Keratinocyte (primary cell): ENCODE results near the gene BEND5. TPM values are rescaled to one million over a fixed set of nuclear protein-coding genes. Genes with fewer than 3 reads are reported as not detected.

Experiments
- DNase-seq: peaks from one replicate; pipeline ENCODE4 v3.0.0-alpha.2; 2011; ENCODE audit warnings: low read depth, missing footprints, low spot score
- FAIRE-seq: peaks from 2 replicates; lab custom pipeline; 2011; peaks lifted over from hg19 to GRCh38; lab: Jason Lieb, UNC
- H2AFZ ChIP-seq: 2 replicates; pipeline ENCODE4 v1.6.0; 2012; ENCODE audit warnings: low read length, control low read depth, inconsistent platforms; ENCODE audit not compliant: control insufficient read depth
- H3K27ac ChIP-seq: 2 replicates; pipeline ENCODE4 v1.5.1; 2011; ENCODE audit warnings: low read length; ENCODE audit not compliant: control insufficient read depth, insufficient read depth
- H3K27me3 ChIP-seq: 3 replicates; pipeline ENCODE4 v1.6.0; 2011; ENCODE audit warnings: low read length; ENCODE audit not compliant: control insufficient read depth, insufficient read depth; ENCODE audit errors: extremely low read depth
- H3K36me3 ChIP-seq, 2 experiments: 2 replicates in 1 of 2; 3 replicates in 1 of 2; pipeline ENCODE4 v1.5.1; 2011; ENCODE audit warnings: low read length in 2 of 2, mild to moderate bottlenecking in 1 of 2; ENCODE audit not compliant: control insufficient read depth in 2 of 2, insufficient read depth in 2 of 2; ENCODE audit errors: extremely low read depth in 1 of 2
- H3K4me1 ChIP-seq: 3 replicates; pipeline ENCODE4 v1.5.1; 2011; ENCODE audit warnings: low read length; ENCODE audit not compliant: control insufficient read depth, insufficient read depth; ENCODE audit errors: extremely low read depth
- H3K4me2 ChIP-seq: 3 replicates; pipeline ENCODE4 v1.6.0; 2011; ENCODE audit warnings: low read depth, low read length; ENCODE audit not compliant: control insufficient read depth, insufficient read depth; ENCODE audit errors: extremely low read depth
- H3K4me3 ChIP-seq, 3 experiments: fragments of 200-600 bp in 1 of 3; sonication (generic) in 1 of 3; 2 replicates in 2 of 3; 3 replicates in 1 of 3; pipeline ENCODE4 v1.5.1; 2011 to 2016; ENCODE audit warnings: low read length in 3 of 3, mild to moderate bottlenecking in 3 of 3, control low read depth in 2 of 3, inconsistent platforms in 1 of 3, low read depth in 1 of 3, mixed read lengths in 1 of 3, mixed run types in 1 of 3, moderate library complexity in 1 of 3; ENCODE audit not compliant: control insufficient read depth in 2 of 3, insufficient read depth in 2 of 3; ENCODE audit errors: extremely low read depth in 1 of 3
- H3K79me2 ChIP-seq: 2 replicates; pipeline ENCODE4 v1.6.0; 2012; ENCODE audit warnings: low read length; ENCODE audit not compliant: control insufficient read depth, insufficient read depth
- H3K9ac ChIP-seq: 3 replicates; pipeline ENCODE4 v1.6.0; 2011; ENCODE audit warnings: low read length; ENCODE audit not compliant: control insufficient read depth, insufficient read depth; ENCODE audit errors: extremely low read depth
- H3K9me1 ChIP-seq: 3 replicates; pipeline ENCODE4 v1.6.0; 2011; ENCODE audit warnings: low read length; ENCODE audit not compliant: control insufficient read depth, insufficient read depth; ENCODE audit errors: extremely low read depth
- H3K9me3 ChIP-seq: 2 replicates; pipeline ENCODE4 v1.5.1; 2012; ENCODE audit warnings: low read depth, low read length; ENCODE audit not compliant: control insufficient read depth
- H4K20me1 ChIP-seq: 3 replicates; pipeline ENCODE4 v1.6.0; 2011; ENCODE audit warnings: low read length; ENCODE audit not compliant: control insufficient read depth, insufficient read depth; ENCODE audit errors: extremely low read depth
- CTCF ChIP-seq, 3 experiments: IDR thresholded peaks in 1 of 3; conservative IDR thresholded peaks in 1 of 3; optimal IDR thresholded peaks in 1 of 3; 2 replicates in 2 of 3; 3 replicates in 1 of 3; pipeline versions ENCODE3 to v1.5.1; 2011; ENCODE audit warnings: low read length in 3 of 3, mild to moderate bottlenecking in 3 of 3, moderate library complexity in 2 of 3, control low read depth in 1 of 3, inconsistent platforms in 1 of 3; ENCODE audit not compliant: insufficient read depth in 2 of 3; ENCODE audit errors: extremely low read depth in 1 of 3
- EZH2 ChIP-seq: IDR thresholded peaks from one replicate; pipeline ENCODE4 v1.6.1; 2012; ENCODE audit warnings: inconsistent platforms, mild to moderate bottlenecking, low read length, moderate library complexity
- dilution Hi-C: fragments of 300-500 bp; cut with MboI; formaldehyde crosslinking; loops from one replicate; pipeline ENCODE4 v1.7.0; 2020; ENCODE audit warnings: low sequenced_read_pairs; ENCODE audit not compliant: extremely low pct_ligation_motif_present
- polyA plus RNA-seq, 5 experiments: library from polyadenylated mRNA; depleted of rRNA in 3 of 5; stranded (reverse) in 3 of 5; stranded (forward) in 1 of 5; unstranded in 1 of 5; fragments of >200 nt; gene quantifications; 1 replicate in 1 of 5; 2 replicates in 3 of 5; 3 replicates in 1 of 5; pipeline versions ENCODE4 v1.2.1 to v1.2.3, GENCODE V29; 2011 to 2012; ENCODE audit warnings: missing spikeins in 2 of 5, low read depth in 1 of 5, low replicate concordance in 1 of 5

Gene BEND5
- polyA plus RNA-seq, 1 donor (not counting 4 experiments of a cell fraction or from before 2014, with no cell fraction given) = not detected

DNA sequence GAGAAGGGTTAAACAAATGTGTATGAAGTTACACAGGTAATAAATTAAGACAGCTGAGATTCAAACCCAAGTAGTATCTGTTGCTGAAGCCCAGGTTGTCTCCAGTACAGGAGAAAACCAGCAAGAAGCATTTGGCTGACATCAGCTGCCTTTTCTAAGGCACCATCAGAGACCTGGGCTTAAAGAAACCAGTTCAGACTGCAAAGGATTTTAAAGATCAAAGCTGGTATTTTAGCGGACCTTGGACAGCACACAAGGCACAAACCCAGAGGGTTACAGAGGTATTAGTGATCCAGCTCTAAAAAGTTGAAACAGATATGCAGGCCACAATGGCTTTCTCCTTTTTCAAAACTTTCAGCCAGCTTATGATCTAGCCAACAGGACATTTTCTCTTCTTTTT, 23.4 kb downstream of the BEND5 start:
- Histone ChIP-seq H3K9me1 (no peaks in the 10 kb centered on the region), H3K79me2 (no peaks in the 10 kb centered on the region), H3K4me2 (no peak overlapping the region), H3K4me1 (no peaks in the 10 kb centered on the region), H3K27ac (no peak overlapping the region), H4K20me1 (no peaks in the 10 kb centered on the region), H3K27me3 (no peaks in the 10 kb centered on the region), H3K9ac (no peak overlapping the region), H3K4me3 (no peak overlapping the region), H3K9me3 (no peaks in the 10 kb centered on the region), H2AFZ (no peak overlapping the region), H3K36me3 (no peaks in the 10 kb centered on the region)
- FAIRE-seq (no peak), DNase-seq (no peak)
- dilution Hi-C loops = no loop called here
- TF ChIP-seq EZH2 (no peak), CTCF (optimal IDR thresholded peaks at IDR 0.05 in 1 of 3, IDR thresholded peaks at IDR 0.05 in 1 of 3, conservative IDR thresholded peaks at IDR 0.05 in 1 of 3; ENCODE audit: extremely low read depth in 1 of 3, insufficient read depth in 2 of 3, low read length in 3 of 3) (no peak)

DNA sequence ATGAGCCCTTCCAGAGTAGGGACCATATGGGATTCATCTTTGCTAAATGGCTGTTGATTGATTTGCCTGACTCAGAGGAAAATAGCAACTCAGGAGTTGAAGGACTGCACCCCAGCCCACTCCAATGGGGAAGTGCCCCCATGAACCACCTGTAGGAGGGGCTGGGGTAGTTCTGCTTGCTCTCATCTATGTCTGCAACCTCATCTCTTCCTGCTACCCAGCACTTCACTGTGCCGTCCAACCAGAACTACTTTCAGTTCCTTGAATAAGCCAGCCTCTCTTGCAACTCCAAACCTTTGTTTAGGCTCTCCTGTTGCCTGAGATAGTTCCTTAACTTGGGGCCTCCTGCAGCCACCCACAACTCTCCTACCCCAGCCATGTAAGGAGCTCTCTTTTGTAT, 26.6 kb downstream of the BEND5 start:
- no peaks in the 10 kb centered on the region for H3K4me1 ChIP-seq

More for the DNA sequence above, 26.6 kb downstream of the BEND5 start:
- dilution Hi-C loops = no loop called here
- DNase-seq (no peak), FAIRE-seq (no peak)
- Histone ChIP-seq H3K27me3 (no peaks in the 10 kb centered on the region), H3K4me3 (no peak overlapping the region), H3K9me1 (no peaks in the 10 kb centered on the region), H2AFZ (no peak overlapping the region), H3K9me3 (no peaks in the 10 kb centered on the region), H3K9ac (no peak overlapping the region), H3K27ac (no peak overlapping the region), H3K79me2 (no peaks in the 10 kb centered on the region), H3K4me2 (no peak overlapping the region), H4K20me1 (no peaks in the 10 kb centered on the region), H3K36me3 (no peaks in the 10 kb centered on the region)
- no peak for TF ChIP-seq CTCF (optimal IDR thresholded peaks at IDR 0.05 in 1 of 3, IDR thresholded peaks at IDR 0.05 in 1 of 3, conservative IDR thresholded peaks at IDR 0.05 in 1 of 3; ENCODE audit: extremely low read depth in 1 of 3, insufficient read depth in 2 of 3, low read length in 3 of 3)
- TF ChIP-seq EZH2 = no peak
